ENCODE results near the gene MRFAP1L1. TPM values are rescaled to one million over a fixed set of nuclear protein-coding genes. Genes with fewer than 3 reads are reported as not detected.

The MRFAP1L1 gene
- total and polyA plus RNA-seq, 10 of the 15 experiments (the other 5 are each of a cell fraction or from before 2014, with no cell fraction given): 30.6 to 85.1 (median 52.9) TPM

DNA sequence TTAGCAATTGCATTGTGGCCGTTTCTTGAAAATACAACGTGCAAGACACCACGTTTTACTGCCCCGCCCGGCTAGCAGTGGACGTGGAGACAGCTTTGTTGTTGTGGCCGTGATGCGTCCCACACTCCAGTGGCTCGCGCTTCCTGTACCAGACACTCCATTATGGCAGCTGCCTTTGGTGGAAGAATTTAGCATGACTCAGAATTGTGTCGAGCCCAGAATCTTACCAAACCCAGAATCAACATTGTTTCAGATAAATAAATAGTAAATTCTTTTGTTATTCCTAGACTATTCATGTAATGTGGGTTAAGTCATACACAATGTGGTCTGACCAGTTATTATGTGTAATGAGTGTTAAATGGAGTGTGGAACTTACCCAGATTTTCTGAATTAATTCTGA lies 41.3 kb downstream of the MRFAP1L1 start:
- ChIA-PET RAD21 (ENCODE audit: unreplicated experiment) (no interaction called here), POLR2A (no interaction called here), CTCF (no interaction called here), SMC1A (ENCODE audit: uncharacterized antibody, unreplicated experiment) (no interaction called here)
- Histone ChIP-seq H3K36me3 (ENCODE audit: control insufficient read depth in 2 of 2, insufficient read depth in 2 of 2, low read length in 1 of 2) (no peaks in the 10 kb centered on the region), H3K79me2 (ENCODE audit: control insufficient read depth, insufficient read depth, low read length) (no peaks in the 10 kb centered on the region), H2AFZ (ENCODE audit: control insufficient read depth, low read depth, low read length) (no peak overlapping the region), H3K4me2 (ENCODE audit: control insufficient read depth, insufficient read depth) (no peak overlapping the region), H3K9me3 (replicated peaks; ENCODE audit: control insufficient read depth, insufficient read depth, low read length) (no peaks in the 10 kb centered on the region; the same call in 2 of the 3 replicates), H3K4me3 (no peak overlapping the region), H3K4me1 (ENCODE audit: control insufficient read depth, insufficient read depth, low read length) (no peaks in the 10 kb centered on the region), H3K27me3 (replicated peaks in 1 of 2; ENCODE audit: control insufficient read depth in 2 of 2, insufficient read depth in 2 of 2, low read length in 1 of 2) (peaks cover 4 to 7% of the 10 kb centered on the region in 2 experiments), H3K27ac (ENCODE audit: control insufficient read depth, insufficient read depth) (no peak overlapping the region), H3K9ac (ENCODE audit: control insufficient read depth, insufficient read depth, low read length) (no peak overlapping the region), H4K20me1 (ENCODE audit: control insufficient read depth, insufficient read depth) (no peaks in the 10 kb centered on the region)
- ATAC-seq (no peak), FAIRE-seq (no peak), DNase-seq (ENCODE audit: low read depth, low spot score) (no peak)
- TF ChIP-seq YBX1 (IDR thresholded peaks at IDR 0.05): no peak
- TF ChIP-seq MTA3 (IDR thresholded peaks at IDR 0.05; ENCODE audit: borderline replicate concordance, low read length): no peak
- no peak for TF ChIP-seq RB1 (IDR thresholded peaks at IDR 0.05; ENCODE audit: borderline replicate concordance)
- TF ChIP-seq BHLHE40 (IDR thresholded peaks at IDR 0.05; ENCODE audit: borderline replicate concordance in 1 of 2, low read depth in 2 of 2, low read length in 1 of 2): no peak
- no peak for TF ChIP-seq CHD4 (IDR thresholded peaks at IDR 0.05)
- TF ChIP-seq DPF2 (IDR thresholded peaks at IDR 0.05): no peak
- no peak for TF ChIP-seq STAT1 (conservative IDR thresholded peaks at IDR 0.05)
- TF ChIP-seq NR2C2 (IDR thresholded peaks at IDR 0.05; ENCODE audit: borderline replicate concordance, control insufficient read depth, insufficient read length, low read depth): no peak
- TF ChIP-seq BCL11A (IDR thresholded peaks at IDR 0.05; ENCODE audit: low read depth, low read length): no peak
- TF ChIP-seq, protein P1, sequence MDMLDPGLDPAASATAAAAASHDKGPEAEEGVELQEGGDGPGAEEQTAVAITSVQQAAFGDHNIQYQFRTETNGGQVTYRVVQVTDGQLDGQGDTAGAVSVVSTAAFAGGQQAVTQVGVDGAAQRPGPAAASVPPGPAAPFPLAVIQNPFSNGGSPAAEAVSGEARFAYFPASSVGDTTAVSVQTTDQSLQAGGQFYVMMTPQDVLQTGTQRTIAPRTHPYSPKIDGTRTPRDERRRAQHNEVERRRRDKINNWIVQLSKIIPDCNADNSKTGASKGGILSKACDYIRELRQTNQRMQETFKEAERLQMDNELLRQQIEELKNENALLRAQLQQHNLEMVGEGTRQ (IDR thresholded peaks at IDR 0.05; ENCODE audit: borderline replicate concordance, low read depth, low read length): no peak
- TF ChIP-seq, protein P2, sequence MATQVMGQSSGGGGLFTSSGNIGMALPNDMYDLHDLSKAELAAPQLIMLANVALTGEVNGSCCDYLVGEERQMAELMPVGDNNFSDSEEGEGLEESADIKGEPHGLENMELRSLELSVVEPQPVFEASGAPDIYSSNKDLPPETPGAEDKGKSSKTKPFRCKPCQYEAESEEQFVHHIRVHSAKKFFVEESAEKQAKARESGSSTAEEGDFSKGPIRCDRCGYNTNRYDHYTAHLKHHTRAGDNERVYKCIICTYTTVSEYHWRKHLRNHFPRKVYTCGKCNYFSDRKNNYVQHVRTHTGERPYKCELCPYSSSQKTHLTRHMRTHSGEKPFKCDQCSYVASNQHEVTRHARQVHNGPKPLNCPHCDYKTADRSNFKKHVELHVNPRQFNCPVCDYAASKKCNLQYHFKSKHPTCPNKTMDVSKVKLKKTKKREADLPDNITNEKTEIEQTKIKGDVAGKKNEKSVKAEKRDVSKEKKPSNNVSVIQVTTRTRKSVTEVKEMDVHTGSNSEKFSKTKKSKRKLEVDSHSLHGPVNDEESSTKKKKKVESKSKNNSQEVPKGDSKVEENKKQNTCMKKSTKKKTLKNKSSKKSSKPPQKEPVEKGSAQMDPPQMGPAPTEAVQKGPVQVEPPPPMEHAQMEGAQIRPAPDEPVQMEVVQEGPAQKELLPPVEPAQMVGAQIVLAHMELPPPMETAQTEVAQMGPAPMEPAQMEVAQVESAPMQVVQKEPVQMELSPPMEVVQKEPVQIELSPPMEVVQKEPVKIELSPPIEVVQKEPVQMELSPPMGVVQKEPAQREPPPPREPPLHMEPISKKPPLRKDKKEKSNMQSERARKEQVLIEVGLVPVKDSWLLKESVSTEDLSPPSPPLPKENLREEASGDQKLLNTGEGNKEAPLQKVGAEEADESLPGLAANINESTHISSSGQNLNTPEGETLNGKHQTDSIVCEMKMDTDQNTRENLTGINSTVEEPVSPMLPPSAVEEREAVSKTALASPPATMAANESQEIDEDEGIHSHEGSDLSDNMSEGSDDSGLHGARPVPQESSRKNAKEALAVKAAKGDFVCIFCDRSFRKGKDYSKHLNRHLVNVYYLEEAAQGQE (IDR thresholded peaks at IDR 0.05; ENCODE audit: low read depth, low read length): no peak
- TF ChIP-seq, protein P3, sequence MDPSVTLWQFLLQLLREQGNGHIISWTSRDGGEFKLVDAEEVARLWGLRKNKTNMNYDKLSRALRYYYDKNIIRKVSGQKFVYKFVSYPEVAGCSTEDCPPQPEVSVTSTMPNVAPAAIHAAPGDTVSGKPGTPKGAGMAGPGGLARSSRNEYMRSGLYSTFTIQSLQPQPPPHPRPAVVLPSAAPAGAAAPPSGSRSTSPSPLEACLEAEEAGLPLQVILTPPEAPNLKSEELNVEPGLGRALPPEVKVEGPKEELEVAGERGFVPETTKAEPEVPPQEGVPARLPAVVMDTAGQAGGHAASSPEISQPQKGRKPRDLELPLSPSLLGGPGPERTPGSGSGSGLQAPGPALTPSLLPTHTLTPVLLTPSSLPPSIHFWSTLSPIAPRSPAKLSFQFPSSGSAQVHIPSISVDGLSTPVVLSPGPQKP (IDR thresholded peaks at IDR 0.05; ENCODE audit: low read depth, low read length): no peak
- TF ChIP-seq, protein P4, sequence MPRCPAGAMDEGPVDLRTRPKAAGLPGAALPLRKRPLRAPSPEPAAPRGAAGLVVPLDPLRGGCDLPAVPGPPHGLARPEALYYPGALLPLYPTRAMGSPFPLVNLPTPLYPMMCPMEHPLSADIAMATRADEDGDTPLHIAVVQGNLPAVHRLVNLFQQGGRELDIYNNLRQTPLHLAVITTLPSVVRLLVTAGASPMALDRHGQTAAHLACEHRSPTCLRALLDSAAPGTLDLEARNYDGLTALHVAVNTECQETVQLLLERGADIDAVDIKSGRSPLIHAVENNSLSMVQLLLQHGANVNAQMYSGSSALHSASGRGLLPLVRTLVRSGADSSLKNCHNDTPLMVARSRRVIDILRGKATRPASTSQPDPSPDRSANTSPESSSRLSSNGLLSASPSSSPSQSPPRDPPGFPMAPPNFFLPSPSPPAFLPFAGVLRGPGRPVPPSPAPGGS (IDR thresholded peaks at IDR 0.05; ENCODE audit: borderline replicate concordance, insufficient read depth, low read depth, low read length, poor library complexity, severe bottlenecking): no peak
- no peak for TF ChIP-seq NBN (IDR thresholded peaks at IDR 0.05)
- TF ChIP-seq KAT2A (conservative IDR thresholded peaks at IDR 0.05; ENCODE audit: control insufficient read depth, low read depth, low read length): no peak
- BruUV-seq (replicated peaks): no TSS peak
- intact Hi-C loops (cut with micrococcal nuclease; ENCODE audit: unreplicated experiment) (no loop called here), in situ Hi-C loops (cut with MboI) (no loop called here)
- WGBS (ENCODE audit: insufficient coverage, insufficient replicate concordance, low lambda C conversion rate, missing lambda C conversion rate): 49% methylated on average over 11 of the region's 11 CpGs

Measured in GM12878 (cell line).